ENCODE results near the gene IL4R. TPM values are rescaled to one million over a fixed set of nuclear protein-coding genes. Genes with fewer than 3 reads are reported as not detected.

Gene IL4R
- total RNA-seq, 1 experiment from 2014 or later = 25.1 TPM

DNA sequence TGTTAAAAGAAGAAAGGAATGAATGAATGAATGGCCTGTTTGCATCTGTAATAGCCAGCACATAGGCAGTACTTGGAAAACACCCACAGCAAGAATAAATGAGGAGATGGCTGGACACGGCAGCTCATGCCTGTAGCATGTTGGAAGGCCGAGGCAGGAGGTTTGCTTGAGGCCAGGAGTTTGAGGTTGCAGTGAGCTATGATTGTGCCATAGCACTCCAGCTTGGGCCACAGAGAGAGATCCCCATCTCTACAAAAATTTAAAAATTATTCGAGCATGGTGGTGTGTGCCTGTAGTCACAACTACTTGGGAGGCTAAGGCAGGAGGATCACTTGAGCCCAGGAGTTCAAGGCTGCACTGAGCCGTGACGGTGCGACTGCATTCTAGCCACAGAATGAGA lies 12.5 kb downstream of the IL4R start:
- Histone ChIP-seq H3K4me2 (ENCODE audit: low read length) (peak overlapping the region; percentile 76), H3K9me3 (ENCODE audit: low read length) (no peaks in the 10 kb centered on the region), H3K9ac (ENCODE audit: low read length) (peak overlapping the region; percentile 93), H3K79me2 (ENCODE audit: low read length) (peaks cover 91% of the 10 kb centered on the region), H2AFZ (ENCODE audit: low read length) (no peak overlapping the region), H3K9me2 (replicated peaks; ENCODE audit: low read length) (no peaks in the 10 kb centered on the region), H3K27me3 (ENCODE audit: low read length) (no peaks in the 10 kb centered on the region), H3K4me1 (ENCODE audit: insufficient read depth, low read length) (peaks cover 54% of the 10 kb centered on the region), H3K4me3 (ENCODE audit: low read length) (no peak overlapping the region), H3K27ac (ENCODE audit: low read length) (peak overlapping the region; percentile 100), H4K20me1 (ENCODE audit: low read length) (no peaks in the 10 kb centered on the region), H3K36me3 (ENCODE audit: low read depth, low read length) (no peaks in the 10 kb centered on the region), H3F3A (ENCODE audit: low read length, unreplicated experiment) (peaks cover 6% of the 10 kb centered on the region)
- ATAC-seq = no peak
- CTCF ChIA-PET = no interaction called here
- intact Hi-C loops (cut with micrococcal nuclease) = no loop called here
- DNase-seq = no peak
- BruUV-seq (replicated peaks) = no TSS peak
- POLR2A ChIA-PET (ENCODE audit: unreplicated experiment) = no interaction called here
- TF ChIP-seq EZH2phosphoT487 (IDR thresholded peaks at IDR 0.05; ENCODE audit: borderline replicate concordance, low read length) (no peak), EZH2 (IDR thresholded peaks at IDR 0.05; ENCODE audit: low read length, unreplicated experiment) (no peak), CTCF (conservative IDR thresholded peaks at IDR 0.05; ENCODE audit: low read depth, low read length) (no peak)

DNA sequence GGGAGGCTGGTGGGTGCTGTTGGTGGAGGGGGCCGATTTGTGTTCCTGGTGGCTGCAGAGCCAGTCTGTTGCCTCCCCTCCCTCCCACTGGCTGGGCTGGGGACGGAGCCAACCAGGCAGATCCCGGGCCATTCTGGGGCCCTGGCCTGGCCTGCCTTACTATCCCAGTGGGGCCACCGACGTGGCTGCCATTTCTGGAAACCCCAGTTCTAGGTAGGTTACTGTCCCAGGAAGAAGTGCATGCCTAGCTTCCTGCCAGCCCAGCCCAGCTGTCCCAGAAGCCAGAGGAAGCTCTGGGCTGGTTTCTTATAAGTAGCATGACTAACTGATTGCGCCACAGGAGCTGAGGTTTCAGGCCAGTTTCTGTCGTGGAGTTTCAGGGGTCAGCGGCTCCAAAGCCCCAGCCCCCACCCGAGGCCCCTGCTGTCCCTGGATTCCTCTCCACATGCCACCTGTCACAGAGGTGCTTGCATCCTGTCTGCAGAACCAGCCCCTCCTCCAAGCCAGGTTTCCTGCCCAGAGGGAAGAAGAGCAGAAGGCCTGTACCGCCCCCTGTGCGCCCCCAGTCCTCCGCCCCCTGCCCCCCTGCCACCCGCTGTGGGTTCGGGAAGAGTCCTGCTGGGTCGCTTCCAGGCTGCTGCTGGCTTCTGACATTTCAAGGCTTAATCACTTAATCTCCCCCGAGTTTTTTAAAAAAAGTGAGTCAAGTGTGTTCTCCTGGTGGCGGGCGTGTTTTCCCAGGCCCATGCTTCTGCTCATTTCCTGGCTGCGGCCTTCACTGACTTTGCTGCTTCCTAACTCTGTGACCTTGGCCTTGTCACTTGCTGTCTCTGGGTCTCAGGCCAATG lies 13.2 kb downstream of the IL4R start:
- ChIA-PET CTCF (no interaction called here), POLR2A (ENCODE audit: unreplicated experiment) (no interaction called here)
- Histone ChIP-seq H3K27ac (ENCODE audit: low read length) (peak overlapping the region; percentile 100), H3K4me3 (ENCODE audit: low read length) (peak overlapping the region; percentile 48; the same call in 1 of the 2 replicates), H3K9ac (ENCODE audit: low read length) (peak overlapping the region; percentile 93), H3K9me3 (ENCODE audit: low read length) (no peaks in the 10 kb centered on the region), H3K27me3 (ENCODE audit: low read length) (no peaks in the 10 kb centered on the region), H3K4me1 (ENCODE audit: insufficient read depth, low read length) (peaks cover 47% of the 10 kb centered on the region), H3K36me3 (ENCODE audit: low read depth, low read length) (no peaks in the 10 kb centered on the region), H4K20me1 (ENCODE audit: low read length) (no peaks in the 10 kb centered on the region), H2AFZ (ENCODE audit: low read length) (no peak overlapping the region), H3K79me2 (ENCODE audit: low read length) (peaks cover 87% of the 10 kb centered on the region), H3F3A (ENCODE audit: low read length, unreplicated experiment) (peaks cover 6% of the 10 kb centered on the region), H3K4me2 (ENCODE audit: low read length) (peak overlapping the region; percentile 76), H3K9me2 (replicated peaks; ENCODE audit: low read length) (no peaks in the 10 kb centered on the region)
- TF ChIP-seq EZH2phosphoT487 (IDR thresholded peaks at IDR 0.05; ENCODE audit: borderline replicate concordance, low read length) (no peak), EZH2 (IDR thresholded peaks at IDR 0.05; ENCODE audit: low read length, unreplicated experiment) (no peak), CTCF (conservative IDR thresholded peaks at IDR 0.05; ENCODE audit: low read depth, low read length) (no peak)
- ATAC-seq (peak; percentile 80), DNase-seq (peak; percentile 88)
- intact Hi-C loops (cut with micrococcal nuclease) = no loop called here
- no TSS peak for BruUV-seq (replicated peaks)

DNA sequence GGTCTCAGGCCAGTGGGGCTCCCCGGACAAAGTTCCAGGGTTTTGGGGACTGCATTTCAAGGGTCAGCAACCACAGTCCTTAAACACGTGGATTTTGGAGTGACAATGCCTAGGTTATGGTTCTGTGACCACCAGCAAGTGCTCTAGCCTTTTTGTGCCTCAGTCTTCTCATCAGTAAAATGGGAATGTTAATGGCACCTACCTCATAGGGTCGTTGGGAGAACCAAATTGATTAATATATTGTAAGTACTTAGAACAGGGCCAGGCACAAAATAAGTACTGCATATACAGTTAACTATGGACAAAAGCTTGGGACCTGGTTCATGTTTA lies 13.8 kb downstream of the IL4R start:
- no peaks in the 10 kb centered on the region for H3K9me3 ChIP-seq (ENCODE audit: low read length)
- ATAC-seq (no peak), DNase-seq (no peak)
- intact Hi-C loops (cut with micrococcal nuclease) = no loop called here
- H3K4me1 ChIP-seq (ENCODE audit: insufficient read depth, low read length) = peaks cover 41% of the 10 kb centered on the region
- no peaks in the 10 kb centered on the region for H4K20me1 ChIP-seq (ENCODE audit: low read length)
- POLR2A ChIA-PET (ENCODE audit: unreplicated experiment) = no interaction called here
- peak overlapping the region; percentile 48; the same call in 1 of the 2 replicates for H3K4me3 ChIP-seq (ENCODE audit: low read length)
- TF ChIP-seq EZH2phosphoT487 (IDR thresholded peaks at IDR 0.05; ENCODE audit: borderline replicate concordance, low read length) (no peak), CTCF (conservative IDR thresholded peaks at IDR 0.05; ENCODE audit: low read depth, low read length) (no peak), EZH2 (IDR thresholded peaks at IDR 0.05; ENCODE audit: low read length, unreplicated experiment) (no peak)
- peaks cover 87% of the 10 kb centered on the region for H3K79me2 ChIP-seq (ENCODE audit: low read length)
- H3K9me2 ChIP-seq (replicated peaks; ENCODE audit: low read length) = no peaks in the 10 kb centered on the region
- no peaks in the 10 kb centered on the region for H3K27me3 ChIP-seq (ENCODE audit: low read length)
- H3K4me2 ChIP-seq (ENCODE audit: low read length) = peak overlapping the region; percentile 76
- peaks cover 6% of the 10 kb centered on the region for H3F3A ChIP-seq (ENCODE audit: low read length, unreplicated experiment)
- no peaks in the 10 kb centered on the region for H3K36me3 ChIP-seq (ENCODE audit: low read depth, low read length)
- H3K27ac ChIP-seq (ENCODE audit: low read length) = peak overlapping the region; percentile 100
- H2AFZ ChIP-seq (ENCODE audit: low read length) = no peak overlapping the region
- CTCF ChIA-PET = no interaction called here
- H3K9ac ChIP-seq (ENCODE audit: low read length) = peak overlapping the region; percentile 93
- BruUV-seq (replicated peaks) = no TSS peak

All from PC-3 (cell line).